DOHH2 (cell line): ENCODE measurements around the gene RGS19.
A peak's percentile ranks its signal among the peaks of the same experiment; 100 is the strongest.

Source experiments
- H3F3A ChIP-seq: fragments of 200-600 bp; sonication (generic), shearing (Covaris generic); 2 replicates; pipeline ENCODE4 v1.6.0; 2016; ENCODE audit warnings: antibody characterized with exemption, mild to moderate bottlenecking; ENCODE audit not compliant: control insufficient read depth, insufficient read depth
- H3K27ac ChIP-seq: fragments of 200-600 bp; sonication (generic); 2 replicates; pipeline ENCODE4 v1.5.1; 2014; ENCODE audit warnings: low read depth, mild to moderate bottlenecking, low read length, moderate library complexity
- H3K27me3 ChIP-seq: fragments of 200-600 bp; sonication (generic); 2 replicates; pipeline ENCODE4 v1.6.1; 2014; ENCODE audit warnings: mild to moderate bottlenecking, low read length, mixed read lengths; ENCODE audit not compliant: control insufficient read depth
- H3K36me3 ChIP-seq: fragments of 200-600 bp; sonication (generic); 2 replicates; pipeline ENCODE4 v1.6.1; 2014; ENCODE audit warnings: mild to moderate bottlenecking, low read length, moderate library complexity, mixed read lengths; ENCODE audit not compliant: control insufficient read depth
- H3K4me1 ChIP-seq: fragments of 200-600 bp; sonication (generic); 2 replicates; pipeline ENCODE4 v1.6.1; 2014; ENCODE audit warnings: mild to moderate bottlenecking, low read length, mixed read lengths; ENCODE audit not compliant: control insufficient read depth
- H3K4me2 ChIP-seq: fragments of 200-600 bp; sonication (generic); 2 replicates; pipeline ENCODE4 v1.6.0; 2014; ENCODE audit warnings: mild to moderate bottlenecking, low read length, moderate library complexity
- H3K4me3 ChIP-seq: fragments of 200-600 bp; sonication (generic); 2 replicates; pipeline ENCODE4 v1.5.1; 2014; ENCODE audit warnings: mild to moderate bottlenecking, low read length, mixed read lengths
- H3K79me2 ChIP-seq: fragments of 200-600 bp; sonication (generic); 2 replicates; pipeline ENCODE4 v1.6.1; 2014; ENCODE audit warnings: mild to moderate bottlenecking, low read length, mixed read lengths; ENCODE audit not compliant: control insufficient read depth
- H3K9me2 ChIP-seq: fragments of 200-600 bp; sonication (generic); replicated peaks from 2 replicates; pipeline ENCODE4 v1.6.1; 2014; ENCODE audit warnings: mild to moderate bottlenecking, low read length, mixed read lengths; ENCODE audit not compliant: control insufficient read depth
- H3K9me3 ChIP-seq: fragments of 200-600 bp; sonication (generic); 2 replicates; pipeline ENCODE4 v1.6.1; 2014; ENCODE audit warnings: antibody characterized with exemption, low read length, mixed read lengths; ENCODE audit not compliant: control insufficient read depth, insufficient read depth
- H4K20me1 ChIP-seq: fragments of 200-600 bp; sonication (generic); 2 replicates; pipeline ENCODE4 v1.6.0; 2014; ENCODE audit warnings: low read depth, mild to moderate bottlenecking, antibody characterized with exemption, low read length, moderate library complexity; ENCODE audit not compliant: control insufficient read depth, insufficient read depth
- CTCF ChIP-seq: fragments of 200-600 bp; sonication (generic); IDR thresholded peaks from one replicate; pipeline ENCODE4 v1.5.1; 2014; ENCODE audit warnings: antibody characterized with exemption, mild to moderate bottlenecking, low read depth, low read length; ENCODE audit not compliant: poor library complexity, severe bottlenecking
- EZH2phosphoT487 ChIP-seq: fragments of 200-600 bp; sonication (generic); IDR thresholded peaks from 2 replicates; pipeline ENCODE4 v1.6.1; 2017; ENCODE audit warnings: borderline replicate concordance, mild to moderate bottlenecking, antibody characterized with exemption, low read length, moderate library complexity, mixed read lengths

Gene RGS19

GRCh38 chr20:64086801-64087200, 7.5 kb upstream of the RGS19 start:
- H3K4me1 ChIP-seq: peaks cover 18% of the 10 kb centered on the region
- TF ChIP-seq CTCF: no peak
- TF ChIP-seq EZH2phosphoT487: no peak
- no peak overlapping the region for H3K27ac ChIP-seq
- peaks cover 7% of the 10 kb centered on the region; the same call in 1 of the 2 replicates for H3K9me3 ChIP-seq
- no peak overlapping the region for H3K4me2 ChIP-seq
- H3K36me3 ChIP-seq: no peaks in the 10 kb centered on the region
- H3K9me2 ChIP-seq: no peaks in the 10 kb centered on the region
- H4K20me1 ChIP-seq: no peaks in the 10 kb centered on the region
- H3F3A ChIP-seq: peaks cover 3% of the 10 kb centered on the region; the same call in 1 of the 2 replicates
- no peak overlapping the region for H3K4me3 ChIP-seq
- no peaks in the 10 kb centered on the region for H3K79me2 ChIP-seq
- peaks cover 30% of the 10 kb centered on the region for H3K27me3 ChIP-seq

GRCh38 chr20:64084685-64085152, 5.4 kb upstream of the RGS19 start:
- no peak for TF ChIP-seq CTCF
- no peak for TF ChIP-seq EZH2phosphoT487
- peaks cover 7% of the 10 kb centered on the region; the same call in 1 of the 2 replicates for H3K9me3 ChIP-seq
- no peaks in the 10 kb centered on the region for H3K79me2 ChIP-seq
- H3K27me3 ChIP-seq: peaks cover 30% of the 10 kb centered on the region
- no peak overlapping the region for H3K4me2 ChIP-seq
- H4K20me1 ChIP-seq: no peaks in the 10 kb centered on the region
- no peaks in the 10 kb centered on the region for H3K9me2 ChIP-seq
- H3K4me1 ChIP-seq: peaks cover 31% of the 10 kb centered on the region
- peaks cover 10% of the 10 kb centered on the region; the same call in 1 of the 2 replicates for H3F3A ChIP-seq
- no peak overlapping the region for H3K27ac ChIP-seq
- no peaks in the 10 kb centered on the region for H3K36me3 ChIP-seq
- H3K4me3 ChIP-seq: no peak overlapping the region

- H3K9me3 ChIP-seq: peaks cover 7% of the 10 kb centered on the region; the same call in 1 of the 2 replicates
- H3K27me3 ChIP-seq: peaks cover 26% of the 10 kb centered on the region
- peaks cover 3% of the 10 kb centered on the region for H3K36me3 ChIP-seq
- H3K9me2 ChIP-seq: no peaks in the 10 kb centered on the region
- peak within 1 kb of the TSS; percentile 58 for H3K4me2 ChIP-seq
- H4K20me1 ChIP-seq: no peaks in the 10 kb centered on the region
- peak within 1 kb of the TSS; percentile 48 for H3K4me3 ChIP-seq
- H3F3A ChIP-seq: peaks cover 10% of the 10 kb centered on the region; the same call in 1 of the 2 replicates
- TF ChIP-seq EZH2phosphoT487: no peak
- no peak for TF ChIP-seq CTCF
- H3K4me1 ChIP-seq: peaks cover 31% of the 10 kb centered on the region
- H3K79me2 ChIP-seq: peaks cover 2% of the 10 kb centered on the region
- H3K27ac ChIP-seq: no peak within 1 kb of the TSS
Observed at GRCh38 chr20:64083804-64084684, 4.7 kb upstream of the RGS19 start, which contains the start of gene LKAAEAR1. TSS of gene LKAAEAR1 (minus strand) at chr20:64084398. CDS start at chr20:64084219, 179 bp downstream.
